GF-D8 (cell line): ENCODE measurements around the gene GBE1.

ENCODE experiments used
- DNase-seq: peaks from one replicate; lab custom pipeline; 2025; lab: John Stamatoyannopoulos, UW

Gene GBE1

DNA sequence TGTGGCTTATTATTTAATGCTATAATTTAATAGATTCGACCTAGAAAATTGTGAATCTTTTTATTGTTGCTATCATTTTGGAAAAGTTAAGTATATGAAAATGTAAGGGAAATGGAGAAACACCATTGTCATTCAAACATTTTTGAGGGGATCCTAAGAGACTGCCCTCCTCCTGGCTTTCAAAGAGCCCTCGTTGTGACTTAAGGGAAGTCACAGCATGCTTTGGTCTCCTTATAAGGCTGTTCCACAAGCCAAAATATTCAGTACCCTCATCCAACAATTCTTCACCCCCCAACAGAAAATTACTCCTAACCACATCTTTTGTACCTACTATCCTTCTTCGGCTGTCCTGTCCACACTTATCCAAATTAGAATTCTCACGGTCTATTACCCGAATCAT lies 140.2 kb downstream of the GBE1 start:
- no peak for DNase-seq

DNA sequence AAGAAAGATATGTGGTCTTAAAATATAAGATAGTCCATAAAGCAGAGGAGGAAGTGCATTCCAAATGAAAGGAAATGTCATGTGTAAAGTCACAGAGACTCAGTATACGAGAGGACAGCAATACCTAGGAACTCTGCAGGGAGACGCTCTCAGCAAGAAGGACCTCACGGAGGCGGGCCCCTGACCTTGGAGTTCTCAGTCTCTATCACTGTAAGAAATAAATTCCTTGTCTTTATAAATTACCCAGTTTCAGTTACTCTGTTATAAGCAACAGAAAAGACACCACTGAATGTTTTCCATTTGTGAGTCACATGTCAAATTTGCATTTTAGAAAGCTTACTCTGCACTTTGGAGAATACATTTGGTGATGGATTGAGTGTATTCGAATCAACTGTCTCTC lies 140.6 kb downstream of the GBE1 start:
- DNase-seq: no peak

DNA sequence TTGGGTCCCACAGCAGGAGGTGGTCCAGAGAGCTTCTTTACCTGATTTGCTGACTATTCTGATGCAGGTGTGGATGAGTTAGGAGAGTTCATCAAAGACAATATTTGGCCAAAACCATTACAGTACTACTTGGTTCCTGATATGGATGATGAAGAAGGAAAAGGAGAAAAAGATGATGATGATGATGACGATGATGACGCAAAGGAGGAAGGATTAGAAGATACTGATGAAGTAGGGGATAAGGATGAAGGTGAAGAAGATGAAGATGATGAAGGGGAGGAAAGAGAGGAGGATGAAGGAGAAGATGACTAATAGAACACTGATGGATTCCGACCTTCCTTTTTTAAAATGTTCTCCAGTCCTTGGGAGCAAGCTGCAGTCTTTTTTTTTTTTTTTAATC lies 148.7 kb downstream of the GBE1 start:
- no peak for DNase-seq

GRCh38 chr3:81602781-81603180 lies 158.7 kb downstream of the GBE1 start:
- no peak for DNase-seq

- DNase-seq: no peak
Observed at GRCh38 chr3:81601707-81602305, 159.6 kb downstream of the GBE1 start.

DNA sequence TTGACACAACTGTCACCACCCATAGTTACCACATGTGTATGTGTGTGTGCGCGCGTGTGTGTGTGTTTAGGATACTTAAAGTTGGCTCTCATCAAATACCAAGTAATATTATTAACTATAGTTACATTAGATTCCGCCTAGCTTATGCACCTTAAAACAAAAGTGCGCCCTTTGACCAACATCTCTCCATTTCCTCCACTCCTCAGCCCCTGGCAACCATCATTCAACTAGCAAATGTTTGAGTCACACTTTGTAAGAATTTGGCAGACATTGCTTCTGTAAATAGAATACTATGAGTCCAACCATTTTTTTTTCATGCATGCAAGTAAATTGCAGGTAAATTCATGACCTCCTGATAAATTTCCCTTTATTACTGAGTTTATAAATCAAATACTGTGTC lies 169.3 kb downstream of the GBE1 start:
- no peak for DNase-seq

GRCh38 chr3:81585937-81586336 lies 175.5 kb downstream of the GBE1 start:
- no peak for DNase-seq

DNA sequence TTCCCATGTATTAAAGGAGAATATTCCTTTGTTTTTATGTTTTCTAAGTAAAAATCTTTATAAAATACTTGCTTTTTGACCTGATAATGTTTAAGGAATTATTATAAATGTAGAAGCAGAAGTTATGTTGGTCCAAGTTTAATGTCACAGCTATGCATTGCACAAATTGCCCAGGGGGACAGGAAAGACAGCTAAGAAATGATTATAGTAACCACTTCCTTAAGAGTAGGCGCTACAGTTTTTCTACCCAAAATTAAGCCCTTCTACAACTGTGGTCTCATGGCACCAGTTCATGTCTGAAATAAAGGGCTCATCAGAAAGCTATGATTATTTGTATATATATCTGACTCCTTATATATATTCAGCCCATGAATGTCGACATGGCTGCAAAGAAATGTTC lies 176.4 kb downstream of the GBE1 start:
- DNase-seq: peak; percentile 72

DNA sequence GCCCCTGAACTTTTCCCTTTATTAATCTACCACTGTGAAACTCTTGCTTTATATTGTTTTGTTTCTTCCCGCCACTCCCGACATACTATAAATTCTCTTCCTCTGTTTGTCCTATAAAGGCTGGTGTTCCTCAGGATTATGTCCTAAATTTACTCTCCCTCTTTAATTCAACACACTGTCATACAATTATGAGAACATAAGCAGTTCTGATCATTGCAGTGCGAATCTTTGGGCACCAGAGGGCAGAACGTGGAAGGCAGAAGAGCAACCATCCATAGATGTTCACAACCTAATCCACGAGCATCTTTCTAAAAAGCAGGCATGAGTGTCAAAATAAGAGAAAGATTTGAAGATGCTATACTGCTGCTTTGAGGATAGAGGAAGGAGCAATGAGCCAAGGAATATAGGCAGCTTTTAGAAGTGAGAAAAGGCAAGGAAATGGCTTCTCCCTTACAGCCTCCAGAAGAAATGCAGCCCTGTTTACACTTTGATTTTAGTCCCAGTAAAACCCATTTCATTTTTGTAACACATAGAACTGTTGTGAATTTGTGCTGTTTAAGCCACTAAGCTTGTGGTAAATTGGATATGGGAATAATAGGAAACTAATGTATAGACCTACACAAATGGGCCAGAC lies 179.4 kb downstream of the GBE1 start:
- no peak for DNase-seq

- no peak for DNase-seq
Observed at GRCh38 chr3:81580355-81580754, 181.1 kb downstream of the GBE1 start.

DNA sequence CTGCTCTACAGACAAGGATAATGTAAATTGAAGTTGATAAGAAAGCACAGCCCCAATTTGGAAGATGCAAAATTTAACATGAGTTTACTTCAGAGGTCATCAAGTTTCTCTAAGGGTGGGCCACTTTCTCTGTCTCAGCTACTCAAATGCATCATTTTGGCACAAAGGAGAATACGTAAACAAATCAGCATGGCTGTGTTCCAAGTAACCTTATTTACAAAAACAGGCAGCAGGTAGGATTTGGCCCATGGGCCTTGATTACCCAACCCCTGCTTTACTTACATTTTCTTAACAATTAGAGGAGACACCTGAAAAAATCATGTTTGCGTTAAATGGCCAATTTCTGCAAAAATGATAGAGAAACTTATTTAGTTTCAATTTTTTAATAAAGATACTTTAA lies 181.7 kb downstream of the GBE1 start:
- no peak for DNase-seq

- no peak for DNase-seq
Observed at GRCh38 chr3:81572201-81572756, 189.2 kb downstream of the GBE1 start.

DNA sequence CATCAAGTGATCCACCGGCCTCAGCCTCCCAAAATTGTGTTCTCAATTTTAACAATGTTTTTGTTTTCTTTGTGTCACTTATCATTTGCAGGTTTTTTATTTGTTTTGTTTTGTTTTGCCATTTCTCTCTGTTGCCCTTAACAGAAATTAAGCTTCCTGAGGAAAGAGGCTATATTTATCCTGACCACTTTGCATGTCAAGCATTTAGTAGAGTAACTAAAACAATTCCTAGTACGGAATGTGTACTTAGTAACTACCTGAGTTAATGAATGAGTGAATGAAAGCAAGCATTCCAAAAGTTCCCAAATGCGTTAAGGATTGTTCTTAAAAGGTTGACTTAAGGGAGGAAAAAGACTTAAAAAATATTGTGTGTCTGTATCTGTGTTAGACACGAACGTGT lies 193.1 kb downstream of the GBE1 start:
- no peak for DNase-seq

GRCh38 chr3:81565041-81565440 lies 196.4 kb downstream of the GBE1 start:
- DNase-seq: no peak

DNA sequence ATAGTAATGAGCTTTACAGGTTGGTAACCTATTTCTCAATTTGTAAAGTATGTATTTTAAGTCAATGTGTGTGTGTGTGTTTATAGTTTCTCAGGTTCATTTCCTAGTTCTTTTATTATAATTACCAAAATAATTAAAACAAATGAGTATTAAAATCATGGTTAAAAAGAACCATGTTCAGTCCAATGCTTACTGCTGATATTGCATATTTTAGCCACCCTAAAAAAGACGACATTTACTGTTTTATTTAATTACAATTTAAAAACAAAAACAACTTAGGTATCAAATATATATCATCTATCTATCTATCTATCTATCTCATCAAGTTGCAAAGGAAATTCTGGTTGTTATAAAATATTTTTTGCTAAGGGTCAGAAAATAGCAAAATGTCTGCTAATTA lies 203.3 kb downstream of the GBE1 start:
- DNase-seq: no peak

DNA sequence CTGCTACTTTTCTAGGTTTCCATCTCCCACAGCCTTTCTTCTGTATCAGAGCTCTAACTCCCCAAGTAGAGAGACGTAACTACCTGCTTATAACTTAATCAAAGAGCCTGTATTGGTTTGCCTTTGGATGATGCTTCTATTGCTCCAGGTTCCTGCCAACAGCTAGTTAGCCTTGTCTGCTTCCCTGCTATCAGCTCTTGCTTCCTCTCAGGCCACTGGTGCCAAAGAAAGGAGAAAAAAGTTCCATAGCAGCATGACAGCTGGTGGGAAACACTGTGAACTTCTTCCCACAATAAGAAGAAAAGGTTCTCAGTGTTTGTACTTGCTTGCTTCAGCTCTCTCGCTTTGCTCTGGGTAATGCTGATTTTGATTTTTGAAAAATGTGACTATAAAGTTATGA lies 206.6 kb downstream of the GBE1 start:
- no peak for DNase-seq

DNA sequence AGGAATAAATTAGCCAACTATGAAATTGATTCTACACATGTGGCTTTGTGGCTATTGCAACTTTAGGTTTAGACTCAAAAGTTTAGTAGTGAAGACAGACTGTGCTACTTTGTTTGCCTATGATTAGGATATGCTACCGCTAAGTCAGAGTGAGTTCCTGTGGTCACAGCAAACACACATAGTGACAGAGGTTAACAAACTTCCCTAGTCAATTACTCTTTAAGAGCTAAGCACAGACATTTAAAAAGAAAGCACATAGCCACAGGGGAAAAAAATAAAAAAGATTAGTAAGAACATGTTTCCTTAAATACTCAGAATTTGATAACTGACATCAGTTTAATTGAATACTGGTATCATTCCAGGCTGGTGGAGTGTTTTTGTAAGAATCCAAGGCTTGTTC lies 207.1 kb downstream of the GBE1 start:
- DNase-seq: no peak

GRCh38 chr3:81550415-81550814 lies 211.0 kb downstream of the GBE1 start:
- no peak for DNase-seq

DNA sequence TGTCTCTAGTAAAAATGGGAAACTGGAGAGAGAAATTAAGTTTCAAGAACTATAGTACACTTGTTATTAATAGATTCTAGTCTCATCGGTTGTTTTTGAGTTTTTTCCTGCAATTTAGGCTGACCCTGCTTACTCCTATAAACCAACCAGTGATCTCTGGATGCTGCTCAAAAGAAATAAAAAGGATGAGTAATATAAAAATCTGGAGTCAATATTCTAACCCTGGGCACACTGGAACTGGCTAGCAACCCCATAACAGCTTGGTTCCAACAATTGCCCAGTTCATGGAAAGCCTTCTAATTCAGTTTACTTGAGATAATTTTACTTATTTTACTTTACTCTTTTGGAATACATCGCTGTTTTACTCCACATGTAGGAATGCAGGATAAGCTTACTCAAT lies 211.6 kb downstream of the GBE1 start:
- DNase-seq: no peak

GRCh38 chr3:81549388-81549787 lies 212.1 kb downstream of the GBE1 start:
- DNase-seq: no peak

GRCh38 chr3:81545572-81545971 lies 215.9 kb downstream of the GBE1 start:
- DNase-seq: no peak

DNA sequence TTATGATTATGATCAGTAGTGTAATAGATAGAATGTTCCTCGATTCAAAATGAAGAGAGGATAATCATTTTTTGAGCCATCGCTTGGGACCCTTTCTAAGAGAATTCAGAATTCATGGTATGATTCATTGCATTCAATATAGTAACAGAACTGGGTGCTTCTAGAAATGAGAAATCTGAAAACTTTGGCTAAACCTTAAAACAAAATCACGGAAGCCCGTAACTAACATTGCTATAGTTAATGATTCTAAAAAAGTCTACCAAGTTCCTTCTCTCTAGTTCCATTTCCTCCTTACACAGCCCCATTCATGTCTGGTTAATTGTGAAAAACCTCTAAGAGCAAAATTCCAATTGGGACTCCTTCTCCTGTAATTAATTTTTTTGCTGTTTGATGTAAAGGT lies 217.1 kb downstream of the GBE1 start:
- no peak for DNase-seq

DNA sequence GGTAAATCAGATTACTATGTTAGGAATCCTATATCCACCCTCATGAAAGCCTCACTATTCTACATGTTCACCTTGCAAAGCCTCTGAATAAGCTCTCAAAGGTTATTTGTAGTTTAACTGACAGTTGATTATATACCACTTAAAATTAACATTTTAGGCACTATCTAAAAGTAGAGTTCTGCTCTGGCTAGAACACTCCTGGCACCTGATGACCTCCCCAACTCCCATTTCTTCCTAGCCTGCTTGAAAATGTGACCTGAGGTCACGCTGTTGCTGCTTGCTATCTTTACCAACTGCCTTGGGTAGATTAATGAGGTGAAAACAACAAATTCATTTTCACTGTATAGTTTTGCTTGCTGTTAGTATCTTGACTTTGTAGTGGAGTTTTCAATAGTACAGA lies 220.7 kb downstream of the GBE1 start:
- DNase-seq: no peak

DNA sequence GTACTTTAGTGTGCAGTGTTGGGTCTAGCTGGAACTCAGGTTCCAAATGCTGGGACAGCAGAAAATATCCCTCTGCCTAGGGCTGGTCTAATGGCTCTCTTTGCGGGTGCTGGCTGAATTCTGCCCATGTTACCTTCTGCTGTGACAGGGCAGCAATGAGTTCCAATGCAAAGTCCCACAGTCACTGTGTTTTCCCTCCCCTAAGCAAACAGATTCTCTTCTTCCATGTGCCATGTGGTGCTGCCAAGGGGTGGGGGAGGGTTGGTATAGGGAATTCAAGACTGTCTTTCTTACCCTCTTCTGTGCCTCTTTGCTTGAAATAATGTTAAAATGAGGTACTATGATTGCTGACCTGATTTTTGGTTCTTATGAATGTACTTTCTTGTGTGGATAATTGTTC lies 229.6 kb downstream of the GBE1 start:
- no peak for DNase-seq
